Measurements from ENCODE around the gene LHFPL2.

LHFPL2 gene

GRCh38 chr5:78654386-78654785 lies 5.8 kb upstream of the LHFPL2 start:
- Histone ChIP-seq H3K36me3 (ENCODE audit: low read length) (peaks cover 9% of the 10 kb centered on the region; the same call in 1 of the 2 replicates), H3K27me3 (ENCODE audit: low read length) (no peaks in the 10 kb centered on the region), H3K79me2 (ENCODE audit: insufficient read depth, low read length) (0 out of 2 replicates have a peak, but pooled peaks cover 14% of the 10 kb centered on the region), H3K9ac (ENCODE audit: low read length) (no peak overlapping the region), H3F3A (ENCODE audit: insufficient read depth) (peaks cover 30% of the 10 kb centered on the region), H3K4me2 (ENCODE audit: low read depth, low read length, poor library complexity, severe bottlenecking) (no peak overlapping the region), H3K9me2 (replicated peaks; ENCODE audit: insufficient read depth, low read length) (no peaks in the 10 kb centered on the region), H3K9me3 (ENCODE audit: insufficient read depth, low read length) (no peaks in the 10 kb centered on the region), H4K20me1 (ENCODE audit: low read depth, low read length) (no peaks in the 10 kb centered on the region), H3K27ac (ENCODE audit: low read depth, low read length) (no peak overlapping the region), H3K4me3 (ENCODE audit: insufficient read depth, low read length, poor library complexity, severe bottlenecking) (no peak overlapping the region), H2AFZ (ENCODE audit: low read depth, low read length, severe bottlenecking) (no peak overlapping the region)
- TF ChIP-seq EZH2phosphoT487 (conservative IDR thresholded peaks at IDR 0.05; ENCODE audit: low read length): no peak
- TF ChIP-seq, protein P1, sequence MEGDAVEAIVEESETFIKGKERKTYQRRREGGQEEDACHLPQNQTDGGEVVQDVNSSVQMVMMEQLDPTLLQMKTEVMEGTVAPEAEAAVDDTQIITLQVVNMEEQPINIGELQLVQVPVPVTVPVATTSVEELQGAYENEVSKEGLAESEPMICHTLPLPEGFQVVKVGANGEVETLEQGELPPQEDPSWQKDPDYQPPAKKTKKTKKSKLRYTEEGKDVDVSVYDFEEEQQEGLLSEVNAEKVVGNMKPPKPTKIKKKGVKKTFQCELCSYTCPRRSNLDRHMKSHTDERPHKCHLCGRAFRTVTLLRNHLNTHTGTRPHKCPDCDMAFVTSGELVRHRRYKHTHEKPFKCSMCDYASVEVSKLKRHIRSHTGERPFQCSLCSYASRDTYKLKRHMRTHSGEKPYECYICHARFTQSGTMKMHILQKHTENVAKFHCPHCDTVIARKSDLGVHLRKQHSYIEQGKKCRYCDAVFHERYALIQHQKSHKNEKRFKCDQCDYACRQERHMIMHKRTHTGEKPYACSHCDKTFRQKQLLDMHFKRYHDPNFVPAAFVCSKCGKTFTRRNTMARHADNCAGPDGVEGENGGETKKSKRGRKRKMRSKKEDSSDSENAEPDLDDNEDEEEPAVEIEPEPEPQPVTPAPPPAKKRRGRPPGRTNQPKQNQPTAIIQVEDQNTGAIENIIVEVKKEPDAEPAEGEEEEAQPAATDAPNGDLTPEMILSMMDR (IDR thresholded peaks at IDR 0.05; ENCODE audit: insufficient read depth, low read length, poor library complexity, severe bottlenecking): no peak

GRCh38 chr5:78653681-78654366 lies 5.3 kb upstream of the LHFPL2 start:
- no peak overlapping the region for H3K4me3 ChIP-seq (ENCODE audit: insufficient read depth, low read length, poor library complexity, severe bottlenecking)
- H3F3A ChIP-seq (ENCODE audit: insufficient read depth): peaks cover 34% of the 10 kb centered on the region
- H3K27me3 ChIP-seq (ENCODE audit: low read length): no peaks in the 10 kb centered on the region
- H3K9me2 ChIP-seq (replicated peaks; ENCODE audit: insufficient read depth, low read length): no peaks in the 10 kb centered on the region
- 0 out of 2 replicates have a peak, but pooled peaks cover 14% of the 10 kb centered on the region for H3K79me2 ChIP-seq (ENCODE audit: insufficient read depth, low read length)
- H4K20me1 ChIP-seq (ENCODE audit: low read depth, low read length): no peaks in the 10 kb centered on the region
- TF ChIP-seq, protein P1 (IDR thresholded peaks at IDR 0.05; ENCODE audit: insufficient read depth, low read length, poor library complexity, severe bottlenecking): no peak
- no peak for TF ChIP-seq EZH2phosphoT487 (conservative IDR thresholded peaks at IDR 0.05; ENCODE audit: low read length)
- H3K4me2 ChIP-seq (ENCODE audit: low read depth, low read length, poor library complexity, severe bottlenecking): no peak overlapping the region
- H3K9me3 ChIP-seq (ENCODE audit: insufficient read depth, low read length): no peaks in the 10 kb centered on the region
- H3K27ac ChIP-seq (ENCODE audit: low read depth, low read length): no peak overlapping the region
- peaks cover 9% of the 10 kb centered on the region; the same call in 1 of the 2 replicates for H3K36me3 ChIP-seq (ENCODE audit: low read length)
- H3K9ac ChIP-seq (ENCODE audit: low read length): no peak overlapping the region
- H2AFZ ChIP-seq (ENCODE audit: low read depth, low read length, severe bottlenecking): no peak overlapping the region

DNA sequence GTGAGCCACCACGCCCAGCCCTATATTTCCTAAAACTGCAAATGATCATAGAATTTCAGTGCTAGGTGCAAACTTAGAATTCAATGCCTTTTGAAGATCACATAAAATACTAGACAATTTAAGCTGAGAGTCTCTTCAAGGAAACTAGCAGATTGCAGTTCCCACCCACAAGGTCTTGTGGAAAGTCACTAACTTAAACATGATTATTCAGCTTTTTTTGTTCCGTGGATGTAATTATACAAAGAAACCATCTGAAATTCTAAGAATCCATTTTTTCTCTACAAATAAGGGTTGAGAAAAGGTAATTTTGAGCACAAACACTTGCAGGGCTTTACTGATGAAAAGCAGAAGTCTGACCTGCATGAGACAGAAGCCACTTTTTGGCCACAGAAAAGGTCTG lies 4.5 kb upstream of the LHFPL2 start:
- no peak overlapping the region for H2AFZ ChIP-seq (ENCODE audit: low read depth, low read length, severe bottlenecking)
- TF ChIP-seq EZH2phosphoT487 (conservative IDR thresholded peaks at IDR 0.05; ENCODE audit: low read length): no peak
- TF ChIP-seq, protein P1 (IDR thresholded peaks at IDR 0.05; ENCODE audit: insufficient read depth, low read length, poor library complexity, severe bottlenecking): no peak
- H3K9me3 ChIP-seq (ENCODE audit: insufficient read depth, low read length): no peaks in the 10 kb centered on the region
- no peaks in the 10 kb centered on the region for H3K27me3 ChIP-seq (ENCODE audit: low read length)
- H3K36me3 ChIP-seq (ENCODE audit: low read length): peaks cover 9% of the 10 kb centered on the region; the same call in 1 of the 2 replicates
- H3K9me2 ChIP-seq (replicated peaks; ENCODE audit: insufficient read depth, low read length): no peaks in the 10 kb centered on the region
- no peak overlapping the region for H3K27ac ChIP-seq (ENCODE audit: low read depth, low read length)
- H3K79me2 ChIP-seq (ENCODE audit: insufficient read depth, low read length): peaks cover 18% of the 10 kb centered on the region; the same call in 1 of the 2 replicates
- H4K20me1 ChIP-seq (ENCODE audit: low read depth, low read length): no peaks in the 10 kb centered on the region
- no peak overlapping the region for H3K4me3 ChIP-seq (ENCODE audit: insufficient read depth, low read length, poor library complexity, severe bottlenecking)
- H3K4me2 ChIP-seq (ENCODE audit: low read depth, low read length, poor library complexity, severe bottlenecking): no peak overlapping the region
- H3F3A ChIP-seq (ENCODE audit: insufficient read depth): peaks cover 34% of the 10 kb centered on the region
- no peak overlapping the region for H3K9ac ChIP-seq (ENCODE audit: low read length)
